ENCODE results near the gene CDC123. TPM values are rescaled to one million over a fixed set of nuclear protein-coding genes. Genes with fewer than 3 reads are reported as not detected.
"Not testable (repeated sequence)": the region's sequence is repeated elsewhere in the genome, so short reads cannot be mapped to it uniquely, and the experiment has no call there.

CDC123 gene
- 134 and 138 TPM in 2 replicates for total RNA-seq (2014; rRNA removed; shearing (Covaris generic))
- polyA plus RNA-seq (2014; cell fraction: nucleus; rRNA removed), result 134 and 156 TPM in 2 replicates

DNA sequence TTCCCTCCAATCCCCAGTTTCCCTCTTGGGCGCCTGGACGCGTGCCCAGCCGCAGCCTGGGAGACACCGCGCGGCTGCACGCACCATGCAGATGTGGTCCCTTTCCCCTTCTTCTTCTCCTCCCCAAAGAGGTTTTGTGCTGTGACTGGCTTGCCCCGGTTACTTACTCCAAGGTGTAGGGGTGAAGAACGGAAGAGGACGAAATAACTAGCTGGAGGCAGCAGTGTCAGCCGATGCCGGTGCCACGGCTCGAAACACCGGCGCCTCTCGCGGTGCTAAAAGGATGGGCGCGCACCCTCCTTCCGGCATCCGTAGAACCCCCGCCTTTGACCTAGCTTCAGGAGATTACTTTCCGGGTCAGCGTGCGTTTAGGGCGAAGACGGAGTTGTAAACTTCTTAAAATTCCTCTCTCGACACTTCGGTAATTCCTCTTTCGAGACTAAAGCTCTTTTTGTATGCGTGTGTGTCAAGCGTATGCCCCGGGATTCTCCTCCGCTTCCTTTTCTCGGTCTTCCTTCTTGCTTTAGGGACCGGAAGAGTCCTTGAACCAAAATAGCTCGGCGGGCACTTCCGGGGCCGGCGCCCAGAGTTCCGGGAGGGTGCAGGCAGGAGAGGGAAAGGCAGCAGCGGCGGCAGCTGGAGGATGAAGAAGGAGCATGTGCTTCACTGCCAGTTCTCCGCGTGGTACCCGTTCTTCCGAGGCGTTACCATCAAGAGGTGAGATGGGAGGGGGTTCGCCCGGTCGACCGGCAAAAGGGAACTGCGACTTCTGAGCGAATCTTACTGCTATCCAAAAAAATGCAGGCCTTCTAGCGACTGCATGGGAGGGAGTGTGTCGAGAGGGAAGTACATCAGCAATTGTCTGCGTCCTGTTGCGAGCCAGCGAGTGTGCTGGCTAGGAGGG lies at the start of gene CDC123, which contains the start of gene NUDT5:
Gene CDC123 (plus strand): TSS at position 586 of the 904 bp plus-strand sequence. CDS start 58 bp downstream, at position 644.
Gene NUDT5 (minus strand): TSS at position 289 of the 904 bp plus-strand sequence. CDS start 9,600 bp downstream, outside the sequence.
- peak; percentile 76 for DNase-seq (ENCODE audit: extremely low read depth, low read depth)

- DNase-seq (ENCODE audit: extremely low read depth, low read depth), result no peak
Observed at GRCh38 chr10:12150163-12150562, 45.8 kb upstream of the CDC123 start.

DNA sequence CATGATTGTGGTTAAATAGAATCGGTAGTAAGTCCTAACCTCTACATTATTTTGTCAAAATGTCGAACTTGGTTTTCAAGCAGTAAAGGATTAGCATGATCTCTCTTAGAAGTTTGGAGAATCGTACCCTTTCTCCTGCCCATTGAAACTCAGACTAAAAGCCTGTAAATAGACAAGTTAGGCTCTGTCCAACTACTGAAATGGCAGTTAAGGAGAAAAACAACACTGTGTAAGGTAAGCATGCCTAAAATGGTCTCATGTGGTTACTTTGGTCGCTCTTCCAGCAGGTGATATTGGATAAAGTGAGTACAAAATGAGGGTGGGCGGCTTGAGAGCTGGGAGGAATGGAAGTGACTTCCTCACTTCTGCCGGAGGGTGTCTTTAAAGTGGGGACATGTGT lies 41.5 kb upstream of the CDC123 start:
- DNase-seq (ENCODE audit: extremely low read depth, low read depth), result no peak

- no peak for DNase-seq (ENCODE audit: extremely low read depth, low read depth)
Observed at GRCh38 chr10:12156367-12157123, 39.4 kb upstream of the CDC123 start.

DNA sequence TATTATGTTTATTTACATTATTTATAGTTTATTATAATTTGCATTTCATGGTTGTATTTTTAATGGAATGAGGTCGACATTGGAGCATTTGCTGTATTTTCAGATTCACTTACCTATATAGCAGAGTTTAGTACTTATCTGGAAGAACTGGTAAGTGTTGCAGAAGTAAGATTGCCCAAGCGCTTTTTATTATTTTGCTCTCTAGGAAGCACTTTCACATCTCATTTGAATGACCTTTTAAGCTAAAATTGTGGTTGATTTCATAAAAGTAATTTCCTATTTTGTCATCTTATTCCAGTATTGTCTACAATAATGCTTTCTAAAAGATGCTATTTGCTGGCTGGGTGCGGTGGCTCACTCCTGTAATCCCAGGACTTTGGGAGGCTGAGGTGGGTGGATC lies 37.9 kb upstream of the CDC123 start:
- no peak for DNase-seq (ENCODE audit: extremely low read depth, low read depth)

- no peak for DNase-seq (ENCODE audit: extremely low read depth, low read depth)
Observed at GRCh38 chr10:12160664-12161063, 35.3 kb upstream of the CDC123 start.

- no peak for DNase-seq (ENCODE audit: extremely low read depth, low read depth)
Observed at GRCh38 chr10:12162927-12163326, 33.1 kb upstream of the CDC123 start.

GRCh38 chr10:12164085-12164484 lies 31.9 kb upstream of the CDC123 start:
- DNase-seq (ENCODE audit: extremely low read depth, low read depth), result no peak

DNA sequence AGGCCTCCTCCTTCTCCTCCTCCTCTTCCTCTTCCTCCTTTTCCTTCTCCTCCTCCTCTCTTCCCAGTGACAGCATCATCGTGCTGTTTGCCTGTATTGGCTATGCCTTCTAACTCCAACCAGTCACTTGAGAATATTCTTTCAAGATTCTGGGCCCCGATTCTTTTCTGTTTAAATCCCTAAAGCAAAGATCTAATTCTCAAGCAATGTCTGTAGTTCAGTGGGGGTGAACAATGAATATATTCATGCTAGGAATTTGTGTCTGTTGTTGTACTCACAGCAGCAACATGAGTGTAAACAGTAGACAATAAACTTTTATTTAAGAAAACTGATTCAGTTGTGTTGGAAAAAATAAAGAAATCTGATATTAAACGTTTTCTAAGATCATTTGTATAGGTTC lies 31.0 kb upstream of the CDC123 start:
- no peak for DNase-seq (ENCODE audit: extremely low read depth, low read depth)

GRCh38 chr10:12165999-12166775 lies 29.8 kb upstream of the CDC123 start:
- no peak for DNase-seq (ENCODE audit: extremely low read depth, low read depth)

GRCh38 chr10:12171512-12171911 lies 24.5 kb upstream of the CDC123 start:
- not testable (repeated sequence) for DNase-seq (ENCODE audit: extremely low read depth, low read depth)

DNA sequence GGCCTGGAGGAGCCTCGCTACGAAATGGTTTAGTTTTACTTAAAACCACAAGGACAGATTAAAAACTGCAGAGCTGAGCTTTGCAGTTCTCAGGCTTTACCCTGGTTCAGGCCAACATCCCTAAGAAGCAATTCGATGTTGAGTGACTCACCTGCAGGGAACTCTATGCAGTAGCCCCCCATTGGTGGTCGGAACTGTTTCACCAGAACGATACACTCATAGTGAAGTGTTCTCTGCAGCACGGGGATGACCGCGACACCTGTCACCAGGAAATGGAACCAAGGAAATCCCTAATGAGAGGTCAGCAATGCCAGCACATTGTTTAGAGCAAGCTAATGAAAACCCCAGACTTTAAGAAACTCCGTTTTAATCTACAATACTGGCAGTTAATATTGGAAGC lies 18.3 kb upstream of the CDC123 start:
- no peak for DNase-seq (ENCODE audit: extremely low read depth, low read depth)

- no peak for DNase-seq (ENCODE audit: extremely low read depth, low read depth)
Observed at GRCh38 chr10:12179606-12180170, 16.3 kb upstream of the CDC123 start.

- DNase-seq (ENCODE audit: extremely low read depth, low read depth), result no peak
Observed at GRCh38 chr10:12180221-12180974, 15.6 kb upstream of the CDC123 start.

GRCh38 chr10:12181065-12181775 lies 14.8 kb upstream of the CDC123 start:
- no peak for DNase-seq (ENCODE audit: extremely low read depth, low read depth)

DNA sequence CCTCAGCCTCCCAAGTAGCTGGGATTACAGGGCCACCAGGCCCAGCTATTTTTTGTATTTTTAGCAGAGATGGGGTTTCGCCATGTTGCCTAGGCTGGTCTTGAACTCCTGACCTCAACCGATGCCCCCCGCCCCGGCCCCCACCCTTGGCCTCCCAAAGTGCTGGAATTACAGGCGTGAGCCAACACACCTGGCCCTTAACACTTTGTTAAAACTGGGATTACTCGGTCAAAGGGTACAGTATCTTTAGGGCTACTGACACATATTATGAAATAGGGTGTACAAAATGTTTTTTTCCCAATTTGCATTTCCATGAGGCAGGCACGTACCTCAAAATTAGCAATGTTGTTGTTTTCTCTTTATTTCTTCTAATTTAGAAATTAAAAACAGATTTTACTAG lies 11.8 kb upstream of the CDC123 start:
- DNase-seq (ENCODE audit: extremely low read depth, low read depth), result no peak

DNA sequence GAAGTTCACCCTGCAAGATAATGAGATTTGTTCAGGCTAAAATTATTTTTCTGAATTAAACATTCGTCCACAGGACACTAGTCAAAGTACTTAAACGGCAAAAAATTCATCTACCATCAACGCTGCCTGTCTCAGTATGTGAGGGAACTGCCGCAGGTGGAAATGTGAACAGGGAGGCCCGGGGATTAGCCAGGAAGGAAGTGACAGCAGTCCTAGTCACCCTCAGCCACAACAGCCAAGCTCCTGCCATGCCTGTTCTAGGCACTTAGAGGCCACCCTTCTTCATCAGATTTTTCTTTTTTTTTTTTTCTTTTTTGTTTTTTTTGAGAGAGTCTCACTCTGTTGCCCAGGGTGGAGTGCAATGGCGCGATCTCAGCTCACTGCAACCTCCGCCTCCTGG lies 9.7 kb upstream of the CDC123 start:
- no peak for DNase-seq (ENCODE audit: extremely low read depth, low read depth)

DNA sequence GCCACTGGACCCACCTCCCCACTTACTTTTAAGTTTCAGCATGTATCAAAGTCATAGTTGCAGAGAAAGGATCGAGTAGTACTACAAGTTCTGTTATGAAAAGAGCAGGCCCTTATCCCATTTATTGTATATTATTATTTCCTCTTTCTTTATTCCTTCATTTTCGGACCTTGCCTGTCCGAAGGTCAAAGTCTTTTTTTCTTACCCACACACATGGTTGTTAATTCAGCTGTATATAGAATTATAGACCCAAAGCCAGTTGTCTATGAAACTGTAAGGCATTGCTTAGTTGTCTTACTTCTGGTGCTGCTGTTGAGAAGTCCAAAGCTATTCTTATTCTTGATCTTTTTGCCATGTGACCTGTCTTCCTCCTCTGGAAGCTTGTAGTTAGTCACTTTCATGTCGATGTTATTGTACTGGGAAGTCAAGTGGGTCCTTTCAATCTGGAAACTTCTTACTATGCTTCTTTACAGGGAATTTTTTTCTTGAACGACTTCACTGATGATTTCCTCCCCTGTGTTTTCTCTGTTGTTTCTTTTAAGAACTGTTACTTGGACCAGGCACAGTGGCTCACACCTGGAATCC lies 8.6 kb upstream of the CDC123 start:
- no peak for DNase-seq (ENCODE audit: extremely low read depth, low read depth)

DNA sequence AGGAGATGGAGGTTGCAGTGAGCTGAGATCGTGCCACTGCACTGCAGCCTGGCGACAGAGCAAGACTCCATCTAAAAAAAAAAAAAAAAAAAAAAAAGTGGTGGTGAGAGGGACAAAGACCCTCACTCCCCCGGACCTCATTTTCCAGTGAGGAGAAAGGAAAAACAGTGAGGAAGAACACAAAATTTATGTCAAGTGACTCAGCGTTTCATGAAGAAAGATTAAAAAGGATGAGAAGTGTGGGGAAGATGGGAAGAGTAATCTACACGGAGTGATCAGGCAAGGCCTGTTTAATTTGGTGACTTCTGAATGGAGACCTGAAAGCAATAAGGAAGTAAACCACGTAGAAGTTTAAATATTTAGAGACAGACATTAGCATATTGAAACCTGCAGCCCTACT lies 7.3 kb upstream of the CDC123 start:
- DNase-seq (ENCODE audit: extremely low read depth, low read depth), result no peak
